ENCODE results near the gene SLC9A9. TPM values are rescaled to one million over a fixed set of nuclear protein-coding genes. Genes with fewer than 3 reads are reported as not detected.

The SLC9A9 gene
- total RNA-seq, 1 donor from 2014 or later, result 11.4 TPM

DNA sequence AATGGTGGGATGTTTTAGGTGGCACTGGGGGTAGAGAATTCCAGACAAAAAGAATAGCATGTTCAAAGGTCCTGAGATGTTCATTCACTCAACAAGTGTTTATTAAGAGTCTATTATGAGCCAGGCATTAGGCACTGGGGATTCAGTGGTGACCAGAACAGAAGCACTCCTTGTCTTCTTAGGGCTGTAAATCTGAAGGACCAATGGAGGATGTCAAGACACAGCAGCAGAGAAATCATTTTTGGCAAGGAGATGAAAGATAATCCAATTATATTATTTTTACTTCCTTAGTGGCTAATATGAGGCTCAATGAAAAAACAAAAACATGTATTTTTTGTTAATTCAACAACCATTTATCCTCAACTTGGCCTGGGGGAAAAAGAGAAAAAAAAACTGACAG lies 218.5 kb downstream of the SLC9A9 start:
- TF ChIP-seq, protein P1, sequence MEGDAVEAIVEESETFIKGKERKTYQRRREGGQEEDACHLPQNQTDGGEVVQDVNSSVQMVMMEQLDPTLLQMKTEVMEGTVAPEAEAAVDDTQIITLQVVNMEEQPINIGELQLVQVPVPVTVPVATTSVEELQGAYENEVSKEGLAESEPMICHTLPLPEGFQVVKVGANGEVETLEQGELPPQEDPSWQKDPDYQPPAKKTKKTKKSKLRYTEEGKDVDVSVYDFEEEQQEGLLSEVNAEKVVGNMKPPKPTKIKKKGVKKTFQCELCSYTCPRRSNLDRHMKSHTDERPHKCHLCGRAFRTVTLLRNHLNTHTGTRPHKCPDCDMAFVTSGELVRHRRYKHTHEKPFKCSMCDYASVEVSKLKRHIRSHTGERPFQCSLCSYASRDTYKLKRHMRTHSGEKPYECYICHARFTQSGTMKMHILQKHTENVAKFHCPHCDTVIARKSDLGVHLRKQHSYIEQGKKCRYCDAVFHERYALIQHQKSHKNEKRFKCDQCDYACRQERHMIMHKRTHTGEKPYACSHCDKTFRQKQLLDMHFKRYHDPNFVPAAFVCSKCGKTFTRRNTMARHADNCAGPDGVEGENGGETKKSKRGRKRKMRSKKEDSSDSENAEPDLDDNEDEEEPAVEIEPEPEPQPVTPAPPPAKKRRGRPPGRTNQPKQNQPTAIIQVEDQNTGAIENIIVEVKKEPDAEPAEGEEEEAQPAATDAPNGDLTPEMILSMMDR (IDR thresholded peaks at IDR 0.05; ENCODE audit: partially characterized antibody, unreplicated experiment), result no peak
- peaks cover 2% of the 10 kb centered on the region for H3K9me3 Mint-ChIP-seq (ENCODE audit: unreplicated experiment)
- no peak for DNase-seq
- H3K27ac Mint-ChIP-seq (ENCODE audit: unreplicated experiment), result no peak overlapping the region
- no peaks in the 10 kb centered on the region for H3K36me3 Mint-ChIP-seq (ENCODE audit: unreplicated experiment)
- H3K27me3 Mint-ChIP-seq (ENCODE audit: unreplicated experiment), result no peaks in the 10 kb centered on the region
- no peak overlapping the region for H3K4me3 Mint-ChIP-seq (ENCODE audit: unreplicated experiment)
- no peaks in the 10 kb centered on the region for H3K4me1 Mint-ChIP-seq (ENCODE audit: low read depth, unreplicated experiment)

GRCh38 chr3:143628971-143629370 lies 219.3 kb downstream of the SLC9A9 start:
- no peak for DNase-seq
- Mint-ChIP-seq H3K4me1 (ENCODE audit: low read depth, unreplicated experiment) (no peaks in the 10 kb centered on the region), H3K36me3 (ENCODE audit: unreplicated experiment) (no peaks in the 10 kb centered on the region), H3K27me3 (ENCODE audit: unreplicated experiment) (no peaks in the 10 kb centered on the region), H3K27ac (ENCODE audit: unreplicated experiment) (no peak overlapping the region), H3K9me3 (ENCODE audit: unreplicated experiment) (peaks cover 2% of the 10 kb centered on the region), H3K4me3 (ENCODE audit: unreplicated experiment) (no peak overlapping the region)
- TF ChIP-seq, protein P1 (IDR thresholded peaks at IDR 0.05; ENCODE audit: partially characterized antibody, unreplicated experiment), result no peak

DNA sequence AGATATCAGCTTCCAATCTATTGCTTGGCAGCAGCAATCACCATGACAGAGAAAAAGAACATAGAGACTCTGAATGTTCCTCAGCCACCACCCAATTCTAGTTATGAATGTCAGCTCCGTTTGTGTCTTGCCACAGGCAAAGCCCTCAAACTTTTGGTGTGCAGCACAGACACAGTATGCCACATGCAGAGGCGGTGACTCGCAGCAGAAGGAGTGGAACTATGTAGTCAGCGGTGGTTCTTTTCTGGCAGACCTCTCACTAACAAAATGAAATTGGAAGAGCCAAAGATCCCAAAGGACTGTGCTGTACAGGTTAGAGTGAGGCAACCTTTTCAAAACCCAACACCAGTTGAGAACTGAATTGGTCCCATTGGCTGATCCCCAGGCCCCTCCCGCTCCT lies 220.9 kb downstream of the SLC9A9 start:
- H3K27me3 Mint-ChIP-seq (ENCODE audit: unreplicated experiment), result no peaks in the 10 kb centered on the region
- no peak overlapping the region for H3K27ac Mint-ChIP-seq (ENCODE audit: unreplicated experiment)
- no peak for DNase-seq
- no peaks in the 10 kb centered on the region for H3K36me3 Mint-ChIP-seq (ENCODE audit: unreplicated experiment)
- no peak overlapping the region for H3K4me3 Mint-ChIP-seq (ENCODE audit: unreplicated experiment)
- H3K4me1 Mint-ChIP-seq (ENCODE audit: low read depth, unreplicated experiment), result no peaks in the 10 kb centered on the region
- TF ChIP-seq, protein P1 (IDR thresholded peaks at IDR 0.05; ENCODE audit: partially characterized antibody, unreplicated experiment), result no peak
- H3K9me3 Mint-ChIP-seq (ENCODE audit: unreplicated experiment), result peaks cover 2% of the 10 kb centered on the region

- Mint-ChIP-seq H3K4me1 (ENCODE audit: low read depth, unreplicated experiment) (no peaks in the 10 kb centered on the region), H3K9me3 (ENCODE audit: unreplicated experiment) (peaks cover 6% of the 10 kb centered on the region), H3K36me3 (ENCODE audit: unreplicated experiment) (peaks cover 19% of the 10 kb centered on the region), H3K27ac (ENCODE audit: unreplicated experiment) (no peak overlapping the region), H3K4me3 (ENCODE audit: unreplicated experiment) (no peak overlapping the region), H3K27me3 (ENCODE audit: unreplicated experiment) (peaks cover 2% of the 10 kb centered on the region)
- TF ChIP-seq, protein P1 (IDR thresholded peaks at IDR 0.05; ENCODE audit: partially characterized antibody, unreplicated experiment), result no peak
- DNase-seq, result no peak
Measured at GRCh38 chr3:143619231-143619630, 229.0 kb downstream of the SLC9A9 start.

DNA sequence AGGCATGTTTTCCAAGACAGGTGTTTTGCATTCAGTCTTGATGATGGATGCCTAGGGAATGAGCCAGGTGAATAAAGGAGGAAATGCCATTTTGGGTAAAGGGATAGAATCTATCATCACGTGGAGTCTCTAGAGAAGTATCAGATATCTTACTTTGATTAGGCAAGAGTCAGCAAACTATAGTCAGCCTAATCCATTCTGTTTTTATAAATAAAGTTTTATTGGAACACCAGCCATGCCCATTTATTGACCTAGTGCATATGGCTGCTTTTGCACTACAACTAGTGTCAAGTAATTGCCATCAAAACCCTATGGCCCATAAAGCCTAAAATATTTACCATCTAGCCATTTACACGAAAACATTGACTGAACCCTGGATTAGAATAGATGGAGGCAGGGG lies 231.2 kb downstream of the SLC9A9 start:
- no peak overlapping the region for H3K4me3 Mint-ChIP-seq (ENCODE audit: unreplicated experiment)
- TF ChIP-seq, protein P1 (IDR thresholded peaks at IDR 0.05; ENCODE audit: partially characterized antibody, unreplicated experiment), result no peak
- H3K27ac Mint-ChIP-seq (ENCODE audit: unreplicated experiment), result no peak overlapping the region
- H3K36me3 Mint-ChIP-seq (ENCODE audit: unreplicated experiment), result peaks cover 19% of the 10 kb centered on the region
- no peak for DNase-seq
- no peaks in the 10 kb centered on the region for H3K4me1 Mint-ChIP-seq (ENCODE audit: low read depth, unreplicated experiment)
- H3K27me3 Mint-ChIP-seq (ENCODE audit: unreplicated experiment), result peaks cover 2% of the 10 kb centered on the region
- peaks cover 6% of the 10 kb centered on the region for H3K9me3 Mint-ChIP-seq (ENCODE audit: unreplicated experiment)

Measured in glutamatergic neuron (in vitro differentiated cells).